Measurements from ENCODE around the gene PRPH. TPM values are rescaled to one million over a fixed set of nuclear protein-coding genes. Genes with fewer than 3 reads are reported as not detected.

Gene PRPH
- total and polyA plus RNA-seq, 11 donors: 0.11 to 0.70 (median 0.40) TPM; not detected in 5

- Histone ChIP-seq H3K27me3 (peaks cover 26 to 48% (median 34%) of the 10 kb centered on the region in 9 donors), H3K9me3 (no peaks in the 10 kb centered on the region), H3K36me3 (no peaks in the 10 kb centered on the region), H3K27ac (no peak overlapping the region), H3K4me3 (peak overlapping the region in 6 of 12 donors; percentile 3 to 33 (median 18)), H3K4me1 (peaks cover 0 to 37% (median 18%) of the 10 kb centered on the region in 12 donors)
- 31 to 47% (median 33%) methylated on average over 9 to 18 of the region's 18 CpGs for WGBS, 4 donors
- TF ChIP-seq POLR2A (IDR thresholded peaks at IDR 0.05) (no peak), CTCF (IDR thresholded peaks at IDR 0.05) (no peak)
- intact Hi-C loops (cut with DNase I): loop anchor here in 2 of 10 donors (5.0 kb wide), 1 partner anchor 44 kb away; the partner anchor contains the start of gene C1QL4 (in 2 of the 2)
- DNase-seq: peak in 2 of 5 donors; percentile 27 to 44
- ATAC-seq: peak; percentile 32 to 68 (median 63)
Measured at GRCh38 chr12:49293056-49293956, 1.6 kb upstream of the PRPH start.

- ATAC-seq (no peak), DNase-seq (no peak)
- Histone ChIP-seq H3K9me3 (no peaks in the 10 kb centered on the region), H3K36me3 (no peaks in the 10 kb centered on the region), H3K4me3 (no peak overlapping the region), H3K4me1 (peaks cover 0 to 37% (median 18%) of the 10 kb centered on the region in 12 donors), H3K27ac (no peak overlapping the region), H3K27me3 (peaks cover 30 to 57% (median 42%) of the 10 kb centered on the region in 9 donors)
- 60 to 78% (median 74%) methylated on average over 5 to 8 of the region's 8 CpGs for WGBS, 4 donors
- intact Hi-C loops (cut with DNase I): loop anchor here in 2 of 10 donors (5.0 kb wide), 1 partner anchor 43 kb away; the partner anchor contains the start of gene C1QL4 (in 2 of the 2)
- TF ChIP-seq CTCF (IDR thresholded peaks at IDR 0.05) (no peak), POLR2A (IDR thresholded peaks at IDR 0.05) (no peak)
Measured at GRCh38 chr12:49294086-49294803, 702 bp upstream of the PRPH start.

GRCh38 chr12:49294804-49295081, 204 bp upstream of the PRPH start:
- ATAC-seq (no peak), DNase-seq (no peak)
- intact Hi-C loops (cut with DNase I): loop anchor here in 2 of 10 donors (5.0 kb wide), 1 partner anchor 43 kb away; the partner anchor contains the start of gene C1QL4 (in 2 of the 2)
- WGBS, 4 donors: 48 to 88% (median 57%) methylated on average over 1 to 5 of the region's 5 CpGs
- Histone ChIP-seq H3K4me3 (no peak overlapping the region), H3K27ac (no peak overlapping the region), H3K4me1 (peaks cover 0 to 37% (median 18%) of the 10 kb centered on the region in 12 donors), H3K36me3 (no peaks in the 10 kb centered on the region), H3K27me3 (peaks cover 31 to 57% (median 46%) of the 10 kb centered on the region in 9 donors), H3K9me3 (no peaks in the 10 kb centered on the region)
- TF ChIP-seq POLR2A (IDR thresholded peaks at IDR 0.05): no peak
- no peak for TF ChIP-seq CTCF (IDR thresholded peaks at IDR 0.05)

Measured in heart left ventricle (tissue), 16 donors.